NCI-H2029 treated with DMSO at 0.1 percent for 48 hours (cell line): ENCODE data around the gene KRABD2.
"Not testable (repeated sequence)": the region's sequence is repeated elsewhere in the genome, so short reads cannot be mapped to it uniquely, and the experiment has no call there.

ENCODE experiments used
- DNase-seq: peaks from one replicate; lab custom pipeline; 2025; lab: John Stamatoyannopoulos, UW

The KRABD2 gene

GRCh38 chr17:8376271-8377067, at the start of gene KRABD2:
TSS of gene KRABD2 (minus strand) at chr17:8376704.
- DNase-seq: peak; percentile 39

GRCh38 chr17:8421571-8421970, 45.1 kb upstream of the KRABD2 start:
- DNase-seq: no peak

- no peak for DNase-seq
Measured at GRCh38 chr17:8420041-8420934, 43.8 kb upstream of the KRABD2 start.

DNA sequence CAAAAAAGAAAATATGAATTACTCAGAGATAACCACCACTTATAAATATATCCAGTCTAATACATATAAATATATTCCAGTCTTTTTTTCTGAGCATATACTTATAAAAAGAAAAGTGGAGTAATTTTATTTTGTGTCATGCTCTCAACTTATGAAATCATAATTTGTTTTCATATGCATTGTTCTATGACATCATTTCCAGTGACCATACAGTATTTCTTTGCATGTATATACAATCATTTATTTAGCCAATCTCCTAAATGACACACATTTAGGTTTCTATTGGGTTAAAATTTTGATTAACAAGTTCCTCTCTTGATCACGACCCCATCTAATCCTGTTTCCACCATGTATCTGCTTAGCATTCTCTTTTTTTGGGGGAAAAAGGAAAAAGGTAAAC, 42.8 kb upstream of the KRABD2 start:
- DNase-seq: no peak

DNA sequence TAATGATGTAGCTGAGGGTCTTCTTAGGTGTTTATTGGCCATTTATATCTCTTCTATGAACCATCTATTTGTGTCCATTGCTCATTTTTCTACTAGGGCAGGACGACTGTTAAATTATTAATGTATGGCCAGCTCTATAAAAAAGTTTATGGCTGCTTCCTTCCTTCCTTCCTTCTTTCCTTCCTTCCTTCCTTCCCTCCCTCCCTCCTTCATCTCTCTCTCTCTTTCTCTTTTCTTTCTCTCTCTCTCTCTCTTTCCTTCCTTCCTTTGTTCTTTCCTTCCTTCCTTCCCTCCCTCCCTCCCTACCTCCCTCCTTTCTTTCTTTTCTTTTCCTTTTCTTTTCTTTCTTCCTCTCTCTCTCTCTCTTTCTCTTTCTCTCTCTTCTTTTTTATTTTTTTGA, 42.0 kb upstream of the KRABD2 start:
- no peak for DNase-seq

DNA sequence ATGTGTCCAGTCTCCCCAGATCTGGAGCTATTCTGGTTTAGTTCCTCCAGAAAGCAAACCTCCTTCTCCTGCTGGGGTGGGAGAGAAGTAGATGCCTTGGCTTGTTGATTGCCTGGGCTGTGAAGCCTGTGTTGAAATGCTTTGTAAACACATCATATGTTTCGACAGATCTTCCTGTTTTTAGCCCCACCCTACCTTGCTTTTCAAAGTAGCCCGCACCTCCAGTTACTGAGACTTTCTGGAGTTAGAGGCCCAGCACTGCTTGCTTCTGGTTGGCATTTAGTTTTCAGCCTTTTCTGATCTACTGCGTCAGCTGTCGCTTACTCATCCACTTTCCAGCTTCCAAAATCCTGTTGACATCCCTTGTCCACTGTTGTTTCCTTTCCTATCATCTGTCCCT, 41.3 kb upstream of the KRABD2 start:
- DNase-seq: no peak

DNA sequence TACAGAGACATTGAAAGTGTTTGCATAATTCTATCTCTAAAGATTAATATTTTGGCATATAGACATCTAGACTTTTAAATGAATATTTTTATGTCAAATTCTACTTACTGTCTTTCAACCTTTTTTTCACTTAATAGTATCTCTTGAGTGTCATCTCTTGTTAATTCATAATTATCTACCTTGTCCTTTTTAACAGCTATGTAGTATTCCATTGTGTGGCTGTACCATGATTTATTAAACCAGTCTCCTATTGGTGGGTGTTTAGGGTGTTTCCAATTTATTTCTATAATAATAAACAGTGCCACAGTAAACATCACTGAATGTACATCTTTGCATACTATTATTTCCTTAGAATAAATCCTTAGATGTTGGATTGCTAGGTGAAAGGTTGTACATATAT, 37.4 kb upstream of the KRABD2 start:
- no peak for DNase-seq

DNA sequence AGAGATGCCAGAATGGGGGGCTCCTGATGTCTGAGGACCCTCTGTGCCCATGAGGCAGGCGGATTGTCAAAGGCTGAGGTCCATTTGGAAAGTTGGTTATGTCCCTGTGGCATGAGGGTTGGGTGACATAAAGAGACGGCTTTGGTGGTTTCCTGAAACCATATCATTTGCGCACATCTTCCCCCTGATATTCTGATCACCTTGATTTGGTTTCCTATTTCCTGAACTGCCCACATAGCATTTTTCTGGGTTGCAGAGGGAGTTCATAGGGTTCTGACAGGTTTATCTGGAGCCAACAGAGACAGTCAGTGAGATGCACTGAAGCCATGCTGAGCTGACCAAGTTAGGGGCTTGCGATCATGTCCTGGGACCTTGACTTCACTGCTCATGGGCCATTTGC, 36.8 kb upstream of the KRABD2 start:
- no peak for DNase-seq

DNA sequence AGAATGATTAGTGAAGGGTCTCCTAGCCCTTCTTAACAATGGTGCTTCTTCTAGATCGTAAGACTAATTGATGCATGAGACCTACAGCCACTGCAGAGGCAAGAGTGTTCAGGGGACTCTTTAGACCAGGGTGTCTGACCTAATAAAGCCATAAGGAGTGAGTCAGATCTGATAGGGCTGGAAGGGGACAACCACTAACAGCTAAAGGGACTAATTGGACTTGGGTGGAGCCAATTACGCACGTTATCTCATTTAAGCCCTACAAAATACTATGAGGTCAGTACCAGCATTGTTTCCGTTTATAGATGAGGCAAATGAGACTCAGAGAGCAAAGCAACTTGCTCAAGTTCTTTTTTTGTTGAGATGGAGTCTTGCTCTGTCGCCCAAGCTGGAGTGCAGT, 35.6 kb upstream of the KRABD2 start:
- no peak for DNase-seq

DNA sequence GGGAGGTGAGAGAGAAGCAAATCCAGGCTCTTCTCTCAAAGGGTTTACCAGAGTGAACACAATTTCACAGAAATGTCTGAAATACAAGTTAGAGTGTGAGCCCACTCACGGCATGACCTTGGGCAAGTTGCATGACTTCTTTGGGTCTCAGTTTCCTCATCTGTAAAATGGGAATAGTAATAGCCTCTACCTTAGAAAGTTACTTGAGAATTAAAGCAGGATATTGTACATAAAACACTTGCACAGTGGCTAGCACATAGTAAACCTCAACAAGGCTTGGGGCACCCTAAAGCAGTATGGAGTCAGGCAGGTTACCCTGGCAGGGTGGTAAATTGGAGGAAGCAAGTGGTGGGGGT, 34.4 kb upstream of the KRABD2 start:
- no peak for DNase-seq

DNA sequence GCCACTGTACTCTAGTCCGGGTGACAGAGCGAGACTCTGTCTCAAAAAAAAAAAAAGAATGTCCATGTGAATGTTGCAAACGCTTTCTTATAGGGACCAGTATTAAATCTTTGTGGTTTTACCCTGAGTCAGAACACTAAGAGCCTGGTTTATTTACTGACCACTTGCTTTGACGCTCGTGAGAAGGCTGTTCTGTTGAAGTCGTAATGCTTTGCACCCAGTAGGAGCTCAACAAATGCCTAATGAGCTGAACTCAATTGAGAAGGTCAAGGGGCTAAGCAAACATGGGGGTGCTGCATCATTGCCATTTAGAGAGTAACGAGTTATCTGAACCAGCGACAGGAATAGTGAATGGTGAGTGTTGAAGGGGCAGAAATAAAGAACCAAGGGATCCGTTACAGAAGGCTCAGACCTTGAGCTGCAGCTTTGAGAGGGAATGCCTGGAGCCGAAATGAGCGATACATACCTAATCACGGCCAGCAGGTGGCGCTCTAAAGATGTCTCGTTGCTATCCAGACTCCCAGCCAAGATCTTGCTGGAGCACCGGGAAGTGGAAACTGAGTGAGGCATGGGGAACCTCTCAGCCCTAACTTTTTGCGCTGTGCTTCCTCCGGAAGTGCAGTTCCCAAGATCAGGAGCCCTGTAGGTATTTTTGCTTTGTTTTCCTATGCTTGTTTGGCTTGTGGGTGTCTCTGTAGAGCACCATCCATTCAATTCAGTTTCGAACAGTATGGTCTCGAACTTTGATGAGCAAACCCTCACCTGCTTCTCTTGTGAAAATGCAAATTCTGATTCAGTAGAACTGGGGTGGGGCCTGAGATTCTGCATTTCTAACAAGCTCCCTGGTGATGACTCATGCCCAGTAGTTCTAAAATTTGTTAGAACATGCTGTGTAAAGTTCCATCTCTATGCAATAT, 33.7 kb upstream of the KRABD2 start:
- peak; percentile 60 for DNase-seq

- no peak for DNase-seq
Measured at GRCh38 chr17:8408371-8408770, 31.9 kb upstream of the KRABD2 start.

- no peak for DNase-seq
Measured at GRCh38 chr17:8406174-8406573, 29.7 kb upstream of the KRABD2 start.

DNA sequence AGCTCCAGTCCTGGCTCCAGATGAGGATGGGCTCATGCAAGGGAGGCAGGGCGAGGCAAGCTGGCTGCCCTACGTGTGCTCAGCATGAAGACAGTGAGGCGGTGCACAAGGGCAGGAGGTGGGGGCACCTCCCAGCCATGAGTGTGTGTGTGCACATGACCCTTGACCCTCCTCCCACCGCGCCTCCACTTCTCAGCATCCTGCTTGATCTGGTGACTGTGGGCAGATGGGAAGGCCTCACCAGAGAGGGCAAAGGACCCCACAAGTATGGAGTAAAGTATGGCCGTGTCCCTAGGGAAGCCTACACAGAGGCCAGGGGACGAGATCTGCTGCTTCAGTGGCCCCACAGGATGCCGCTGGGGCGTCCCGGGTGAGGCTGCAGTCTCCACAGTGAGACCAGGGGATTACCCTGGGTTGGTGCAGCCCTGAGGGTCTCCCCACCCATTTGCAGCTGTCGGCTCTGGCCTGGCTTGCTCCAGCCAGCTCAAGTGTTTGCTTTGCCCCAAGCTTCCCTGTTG, 29.1 kb upstream of the KRABD2 start:
- no peak for DNase-seq

DNA sequence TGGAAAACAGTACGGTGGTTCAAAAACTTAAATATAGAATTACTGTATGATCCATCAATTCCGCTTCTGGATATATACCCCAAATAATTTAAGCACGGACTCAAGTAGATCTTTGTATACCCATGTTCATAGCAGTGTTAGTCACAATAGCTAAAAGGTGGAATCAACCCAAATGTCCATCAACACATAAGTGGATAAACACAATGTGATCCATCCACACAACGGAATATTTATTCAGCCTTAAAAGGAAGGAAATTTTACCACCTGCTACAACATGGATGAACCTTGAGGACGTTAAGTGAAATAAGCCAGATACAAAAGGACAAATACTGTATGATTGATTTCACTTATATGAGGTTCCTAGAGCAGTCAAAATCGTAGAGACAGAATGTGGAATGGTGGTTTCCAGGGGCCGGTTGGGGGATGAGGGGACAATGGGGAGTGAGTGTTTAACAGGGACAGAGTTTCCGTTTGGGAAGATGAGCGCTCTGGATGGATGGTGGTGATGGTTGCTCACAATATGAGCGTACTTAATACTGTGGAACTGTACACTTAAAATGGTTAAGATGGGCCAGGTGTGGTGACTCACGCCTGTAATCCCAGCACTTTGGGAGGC, 26.5 kb upstream of the KRABD2 start:
- no peak for DNase-seq

DNA sequence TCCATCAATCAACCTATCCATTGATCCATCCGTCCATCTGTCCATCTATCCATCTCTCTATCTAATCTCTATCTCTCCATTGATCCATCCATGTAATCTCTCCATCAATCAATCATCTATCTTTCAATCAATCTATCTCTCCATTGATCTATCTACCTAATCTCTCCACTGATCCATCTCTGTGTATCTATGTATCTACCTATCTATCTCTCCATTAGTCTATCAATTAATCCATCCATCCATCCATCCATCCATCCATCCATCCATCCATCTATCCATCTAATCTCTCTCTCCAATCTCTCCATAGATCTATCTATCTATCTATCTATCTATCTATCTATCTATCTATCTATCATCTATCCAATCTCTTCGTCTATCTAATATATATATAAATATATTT, 24.6 kb upstream of the KRABD2 start:
- DNase-seq: no peak

- no peak for DNase-seq
Measured at GRCh38 chr17:8398980-8399379, 22.5 kb upstream of the KRABD2 start.

DNA sequence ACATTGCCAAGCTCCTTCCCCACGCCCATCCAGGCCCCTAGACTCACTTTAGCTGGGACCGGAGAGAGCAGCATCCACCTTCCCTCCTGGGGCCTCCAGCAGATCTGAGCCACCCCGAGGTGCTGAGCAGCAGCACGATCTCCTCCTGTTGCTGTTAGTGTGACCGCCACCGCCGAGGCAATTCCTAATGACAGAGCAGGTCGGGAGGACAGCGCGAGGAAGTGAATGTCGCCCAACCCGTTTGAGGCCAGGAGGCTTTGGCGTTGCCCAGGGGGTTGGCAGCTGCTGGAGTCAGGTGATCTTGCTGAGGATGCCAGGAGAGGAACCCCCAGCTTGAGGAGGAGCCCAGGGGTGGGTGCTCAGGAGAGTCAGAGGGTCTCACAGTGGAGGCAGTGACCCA, 21.1 kb upstream of the KRABD2 start, which contains the start of gene RNF222:
TSS of gene RNF222 (minus strand) at position 192 of the 400 bp plus-strand sequence. CDS start 4,366 bp downstream, outside the sequence.
- no peak for DNase-seq

- DNase-seq: not testable (repeated sequence)
Measured at GRCh38 chr17:8394497-8394896, 18.0 kb upstream of the KRABD2 start.

DNA sequence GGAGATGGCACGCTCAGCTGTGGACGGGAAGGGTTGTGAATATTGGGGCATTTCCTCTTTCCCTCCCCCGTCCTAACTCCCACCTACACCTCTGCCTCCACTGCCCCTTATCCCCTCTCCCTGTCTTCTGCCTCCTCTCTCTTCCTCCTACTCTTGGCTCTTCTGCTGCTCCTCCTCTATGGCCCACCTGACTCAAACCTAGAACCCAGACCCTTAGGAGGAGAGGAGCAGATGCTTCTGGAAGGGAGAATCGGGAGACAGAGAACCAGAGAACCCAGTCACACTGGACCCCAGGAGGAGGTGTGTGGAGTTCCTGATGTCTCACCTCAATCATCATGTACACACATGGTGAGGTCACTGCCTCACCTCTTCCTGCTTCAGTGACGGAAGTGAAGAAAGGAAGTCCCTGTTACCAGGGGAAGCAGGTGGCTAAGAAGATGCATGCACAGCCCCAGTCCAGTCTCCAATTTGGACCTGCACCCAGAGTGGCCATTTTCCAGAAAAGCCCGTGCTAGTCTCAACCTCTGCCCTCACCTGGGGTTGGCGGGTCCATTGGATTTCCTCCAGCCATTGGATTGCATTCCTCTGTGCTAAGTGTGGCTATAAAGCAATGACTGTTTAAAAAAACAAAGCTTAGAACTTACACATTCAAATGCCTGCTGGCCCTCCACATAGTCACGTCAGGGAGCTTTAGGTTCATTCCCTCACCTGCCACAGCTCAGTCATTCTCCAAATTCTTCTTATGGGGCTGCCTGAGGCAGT, 17.1 kb upstream of the KRABD2 start:
- no peak for DNase-seq
